Measurements from ENCODE around the gene TLR8.
"Not testable (repeated sequence)": the region's sequence is repeated elsewhere in the genome, so short reads cannot be mapped to it uniquely, and the experiment has no call there.

The TLR8 gene

GRCh38 chrX:12936947-12937346 is 30.5 kb downstream of the TLR8 start:
- no peak for ATAC-seq
- TF ChIP-seq PATZ1 (CRISPR knock-in tag; IDR thresholded peaks at IDR 0.05; ENCODE audit: borderline replicate concordance) (no peak), ESRRG (CRISPR knock-in tag; IDR thresholded peaks at IDR 0.05) (no peak), TOX (CRISPR knock-in tag; IDR thresholded peaks at IDR 0.05; ENCODE audit: borderline replicate concordance) (no peak), CREB5 (CRISPR knock-in tag; IDR thresholded peaks at IDR 0.05; ENCODE audit: low read depth) (no peak), ZFP30 (CRISPR knock-in tag; IDR thresholded peaks at IDR 0.05) (no peak), TSHZ2 (CRISPR knock-in tag; IDR thresholded peaks at IDR 0.05) (no peak), CSDC2 (CRISPR knock-in tag; IDR thresholded peaks at IDR 0.05) (no peak), SNAI2 (CRISPR knock-in tag; IDR thresholded peaks at IDR 0.05) (no peak), ZNF565 (CRISPR knock-in tag; conservative IDR thresholded peaks at IDR 0.05; ENCODE audit: low read depth) (no peak), RARB (CRISPR knock-in tag; IDR thresholded peaks at IDR 0.05) (no peak), ZNF8 (CRISPR knock-in tag; IDR thresholded peaks at IDR 0.05) (no peak), ZFP3 (CRISPR knock-in tag; IDR thresholded peaks at IDR 0.05) (no peak), OSR1 (CRISPR knock-in tag; IDR thresholded peaks at IDR 0.05) (no peak), ISL1 (CRISPR knock-in tag; IDR thresholded peaks at IDR 0.05) (no peak)

- not testable (repeated sequence) for ATAC-seq
Measured at GRCh38 chrX:12940471-12940870, 34.1 kb downstream of the TLR8 start.

GRCh38 chrX:12943592-12943991 is 37.2 kb downstream of the TLR8 start:
- ATAC-seq = not testable (repeated sequence)

- ATAC-seq = not testable (repeated sequence)
Measured at GRCh38 chrX:12944452-12944851, 38.0 kb downstream of the TLR8 start.

- ATAC-seq = no peak
- TF ChIP-seq CREB5 (CRISPR knock-in tag; IDR thresholded peaks at IDR 0.05; ENCODE audit: low read depth) (no peak), ISL1 (CRISPR knock-in tag; IDR thresholded peaks at IDR 0.05) (no peak)
Measured at GRCh38 chrX:12945494-12945893, 39.1 kb downstream of the TLR8 start.

GRCh38 chrX:12946406-12946805 is 40.0 kb downstream of the TLR8 start:
- ATAC-seq = no peak; the same call in 2 of the 3 replicates
- TF ChIP-seq TCF4 (CRISPR knock-in tag; IDR thresholded peaks at IDR 0.05; ENCODE audit: borderline replicate concordance) (no peak), PATZ1 (CRISPR knock-in tag; IDR thresholded peaks at IDR 0.05; ENCODE audit: borderline replicate concordance) (no peak), ISL1 (CRISPR knock-in tag; IDR thresholded peaks at IDR 0.05) (no peak), ZNF70 (CRISPR knock-in tag; IDR thresholded peaks at IDR 0.05) (no peak), PPARA (CRISPR knock-in tag; IDR thresholded peaks at IDR 0.05; ENCODE audit: borderline replicate concordance) (no peak), CREB5 (CRISPR knock-in tag; IDR thresholded peaks at IDR 0.05; ENCODE audit: low read depth) (no peak), ZFP30 (CRISPR knock-in tag; IDR thresholded peaks at IDR 0.05) (no peak)
